Trophoblast cell (in vitro differentiated cells and primary cell): ENCODE data around the gene RPL37A.

Experiments
- DNase-seq, 2 donors: peaks; one replicate each; pipeline ENCODE4 v3.0.0-alpha.2; 2016
- H2AFZ ChIP-seq: 2 replicates; pipeline ENCODE4 v1.6.1; 2013; ENCODE audit warnings: low read length, moderate library complexity, mild to moderate bottlenecking; ENCODE audit not compliant: insufficient read depth, poor library complexity
- H2AK5ac ChIP-seq: 2 replicates; pipeline ENCODE4 v1.6.1; 2013; ENCODE audit warnings: mild to moderate bottlenecking, low read length
- H2BK120ac ChIP-seq: 2 replicates; pipeline ENCODE4 v1.6.1; 2013; ENCODE audit warnings: low read length, mild to moderate bottlenecking, moderate library complexity; ENCODE audit not compliant: insufficient read depth, poor library complexity
- H2BK12ac ChIP-seq: 2 replicates; pipeline ENCODE4 v1.6.1; 2013; ENCODE audit warnings: mild to moderate bottlenecking, low read length, moderate library complexity
- H2BK5ac ChIP-seq: 2 replicates; pipeline ENCODE4 v1.6.1; 2013; ENCODE audit warnings: low read length, low read depth, moderate library complexity, mild to moderate bottlenecking; ENCODE audit not compliant: poor library complexity
- H3K14ac ChIP-seq: 2 replicates; pipeline ENCODE4 v1.6.1; 2013; ENCODE audit warnings: mild to moderate bottlenecking, low read length
- H3K18ac ChIP-seq: 2 replicates; pipeline ENCODE4 v1.6.1; 2013; ENCODE audit warnings: mild to moderate bottlenecking, low read length
- H3K23ac ChIP-seq: 2 replicates; pipeline ENCODE4 v1.6.1; 2013; ENCODE audit warnings: low read length
- H3K27ac ChIP-seq: 2 replicates; pipeline ENCODE4 v1.5.1; 2013; ENCODE audit warnings: low read depth, mild to moderate bottlenecking, inconsistent platforms, low read length, moderate library complexity
- H3K27me3 ChIP-seq: 2 replicates; pipeline ENCODE4 v1.6.1; 2013; ENCODE audit warnings: inconsistent platforms, mild to moderate bottlenecking, low read length, moderate library complexity; ENCODE audit not compliant: insufficient read depth
- H3K36me3 ChIP-seq, 2 experiments: 1 replicate in 1 of 2; 2 replicates in 1 of 2; pipeline ENCODE4 v1.6.1; 2013; ENCODE audit warnings: low read length in 2 of 2, mild to moderate bottlenecking in 2 of 2, moderate library complexity in 1 of 2; ENCODE audit not compliant: insufficient read depth in 2 of 2, control insufficient read depth in 1 of 2
- H3K4ac ChIP-seq: 2 replicates; pipeline ENCODE4 v1.6.1; 2013; ENCODE audit warnings: low read depth, mild to moderate bottlenecking, low read length, moderate library complexity
- H3K4me1 ChIP-seq, 2 experiments: 1 replicate in 1 of 2; 2 replicates in 1 of 2; pipeline ENCODE4 v1.6.1; 2013; ENCODE audit warnings: low read length in 2 of 2, mild to moderate bottlenecking in 2 of 2, moderate library complexity in 1 of 2; ENCODE audit not compliant: insufficient read depth in 2 of 2, control insufficient read depth in 1 of 2
- H3K4me2 ChIP-seq: 2 replicates; pipeline ENCODE4 v1.6.1; 2013; ENCODE audit warnings: inconsistent platforms, mild to moderate bottlenecking, low read length, moderate library complexity
- H3K4me3 ChIP-seq: 2 replicates; pipeline ENCODE4 v1.5.1; 2013; ENCODE audit warnings: mild to moderate bottlenecking, low read depth, low read length, inconsistent platforms
- H3K79me1 ChIP-seq: one replicate; pipeline ENCODE4 v1.6.1; 2013; ENCODE audit warnings: low read length
- H3K79me2 ChIP-seq: 2 replicates; pipeline ENCODE4 v1.6.1; 2013; ENCODE audit warnings: low read length, mild to moderate bottlenecking; ENCODE audit not compliant: control insufficient read depth, insufficient read depth, poor library complexity
- H3K9ac ChIP-seq: 2 replicates; pipeline ENCODE4 v1.6.1; 2013; ENCODE audit warnings: mild to moderate bottlenecking, low read length
- H3K9me3 ChIP-seq: 2 replicates; pipeline ENCODE4 v1.6.1; 2013; ENCODE audit warnings: low read depth, mild to moderate bottlenecking, control low read depth, inconsistent platforms, low read length; ENCODE audit not compliant: insufficient read depth
- H4K12ac ChIP-seq: 2 replicates; pipeline ENCODE4 v1.6.1; 2013; ENCODE audit warnings: low read depth, mild to moderate bottlenecking, low read length, moderate library complexity
- H4K8ac ChIP-seq: 2 replicates; pipeline ENCODE4 v1.6.1; 2013; ENCODE audit warnings: low read depth, mild to moderate bottlenecking, low read length, moderate library complexity
- H4K91ac ChIP-seq: one replicate; pipeline ENCODE4 v1.6.1; 2013; ENCODE audit warnings: low read depth, mild to moderate bottlenecking, low read length, moderate library complexity
- WGBS: extraction: QIAGEN DNeasy Blood & Tissue Kit; methylation state at CpG from one replicate; pipeline ENCODE4 v1.1.7; 2013; ENCODE audit warnings: missing lambda C conversion rate; ENCODE audit not compliant: insufficient read length, insufficient coverage; ENCODE audit errors: extremely low coverage; 5-methylcytosine and 5-hydroxymethylcytosine counted together

Gene RPL37A

DNA sequence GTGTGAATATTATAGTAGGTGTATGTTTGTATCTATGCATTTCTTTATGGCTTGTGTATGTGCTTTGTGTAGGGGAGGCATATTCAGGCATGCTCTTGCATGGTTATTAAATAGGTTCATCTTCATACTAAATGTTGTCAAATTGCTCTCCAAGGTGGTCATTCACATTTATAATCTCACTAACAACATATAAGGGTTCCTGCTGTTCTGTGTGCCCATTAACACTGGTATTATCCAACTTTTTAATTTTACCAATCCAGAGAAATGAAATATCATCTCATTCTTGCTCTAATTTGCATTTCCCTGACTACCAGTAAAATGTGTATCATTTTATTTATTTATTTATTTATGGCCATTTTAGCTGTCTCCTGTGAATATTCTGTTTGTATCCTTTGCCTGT is 29.0 kb upstream of the RPL37A start:
- Histone ChIP-seq H3K4me2 (no peak overlapping the region), H3K18ac (no peak overlapping the region), H2AFZ (no peak overlapping the region), H3K79me2 (no peaks in the 10 kb centered on the region), H3K9ac (no peak overlapping the region), H2AK5ac (no peak overlapping the region), H2BK12ac (no peak overlapping the region), H3K4me3 (no peak overlapping the region), H4K91ac (no peak overlapping the region), H4K12ac (no peak overlapping the region), H3K23ac (no peak overlapping the region), H3K9me3 (no peaks in the 10 kb centered on the region), H3K36me3 (peaks cover 13 to 15% of the 10 kb centered on the region in 2 experiments), H3K14ac (no peak overlapping the region), H4K8ac (no peak overlapping the region), H3K27me3 (no peaks in the 10 kb centered on the region), H3K79me1 (no peaks in the 10 kb centered on the region), H3K4ac (no peak overlapping the region), H3K4me1 (peaks cover 0 to 2% of the 10 kb centered on the region in 2 experiments), H2BK120ac (no peak overlapping the region), H2BK5ac (no peak overlapping the region), H3K27ac (no peak overlapping the region)
- no peak for DNase-seq

GRCh38 chr2:216473187-216473586 is 25.5 kb upstream of the RPL37A start:
- Histone ChIP-seq H2AFZ (no peak overlapping the region), H3K27me3 (no peaks in the 10 kb centered on the region), H3K14ac (no peak overlapping the region), H3K18ac (no peak overlapping the region), H3K4ac (no peak overlapping the region), H3K79me1 (no peaks in the 10 kb centered on the region), H3K4me2 (no peak overlapping the region), H3K9ac (no peak overlapping the region), H2BK12ac (no peak overlapping the region), H2BK120ac (no peak overlapping the region), H3K4me1 (peaks cover 0 to 5% of the 10 kb centered on the region in 2 experiments), H3K9me3 (peaks cover 1% of the 10 kb centered on the region), H4K12ac (no peak overlapping the region), H4K8ac (no peak overlapping the region), H3K4me3 (no peak overlapping the region), H3K27ac (no peak overlapping the region), H2BK5ac (no peak overlapping the region), H3K23ac (no peak overlapping the region), H3K36me3 (peaks cover 15 to 23% of the 10 kb centered on the region in 2 experiments), H2AK5ac (no peak overlapping the region), H3K79me2 (no peaks in the 10 kb centered on the region), H4K91ac (no peak overlapping the region)
- no peak for DNase-seq
- WGBS = 100% methylated on average over 1 of the region's 3 CpGs

GRCh38 chr2:216474925-216475670 is 23.5 kb upstream of the RPL37A start:
- Histone ChIP-seq H2AK5ac (no peak overlapping the region), H3K79me1 (peaks cover 3% of the 10 kb centered on the region), H3K4me2 (no peak overlapping the region), H2BK120ac (no peak overlapping the region), H3K14ac (no peak overlapping the region), H3K23ac (no peak overlapping the region), H3K79me2 (no peaks in the 10 kb centered on the region), H3K27me3 (no peaks in the 10 kb centered on the region), H4K8ac (peak overlapping the region; percentile 13), H3K27ac (no peak overlapping the region), H3K4ac (no peak overlapping the region), H2BK12ac (no peak overlapping the region), H4K12ac (no peak overlapping the region), H3K9ac (no peak overlapping the region), H3K9me3 (peaks cover 1% of the 10 kb centered on the region), H2BK5ac (no peak overlapping the region), H3K36me3 (peaks cover 22 to 31% of the 10 kb centered on the region in 2 experiments), H3K18ac (no peak overlapping the region), H4K91ac (no peak overlapping the region), H3K4me3 (peak overlapping the region; percentile 26), H2AFZ (no peak overlapping the region), H3K4me1 (peaks cover 5% of the 10 kb centered on the region in 2 experiments)
- DNase-seq = no peak
- WGBS = no CpG with 5 or more reads among the region's 12 CpGs

DNA sequence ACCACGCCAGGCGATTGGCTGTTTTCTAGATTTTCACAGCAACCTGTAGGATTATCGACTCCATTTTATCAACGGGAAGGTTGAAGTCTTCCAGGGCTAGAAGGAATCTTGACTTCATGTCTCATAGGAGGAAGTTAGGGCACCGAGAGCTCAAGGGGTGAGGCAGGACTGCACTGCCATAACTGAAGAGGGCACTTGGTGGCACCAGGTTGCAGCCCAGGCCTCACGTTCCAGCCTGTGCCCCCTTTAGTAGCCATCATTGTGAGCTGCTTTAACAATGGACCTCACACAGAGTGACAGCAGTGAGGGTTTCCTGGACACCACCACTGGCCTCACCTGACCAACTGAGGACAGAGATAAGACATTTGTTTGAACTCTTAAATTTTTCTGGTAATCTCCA is 22.9 kb upstream of the RPL37A start:
- H3K79me1 ChIP-seq = peaks cover 3% of the 10 kb centered on the region
- H3K9me3 ChIP-seq = peaks cover 1% of the 10 kb centered on the region
- H3K27me3 ChIP-seq = no peaks in the 10 kb centered on the region
- H3K4me1 ChIP-seq = peaks cover 3 to 5% of the 10 kb centered on the region in 2 experiments
- H4K8ac ChIP-seq = no peak overlapping the region
- no peak overlapping the region for H3K18ac ChIP-seq
- WGBS = no CpG with 5 or more reads among the region's 6 CpGs
- DNase-seq = no peak
- no peak overlapping the region for H4K91ac ChIP-seq
- no peak overlapping the region for H3K4me3 ChIP-seq
- no peak overlapping the region for H3K4me2 ChIP-seq
- H3K4ac ChIP-seq = no peak overlapping the region
- H2BK5ac ChIP-seq = no peak overlapping the region
- no peaks in the 10 kb centered on the region for H3K79me2 ChIP-seq
- no peak overlapping the region for H3K14ac ChIP-seq
- H3K23ac ChIP-seq = no peak overlapping the region
- H3K9ac ChIP-seq = peak overlapping the region; percentile 71
- H2AK5ac ChIP-seq = no peak overlapping the region
- no peak overlapping the region for H2AFZ ChIP-seq
- no peak overlapping the region for H2BK120ac ChIP-seq
- peaks cover 22 to 36% of the 10 kb centered on the region in 2 experiments for H3K36me3 ChIP-seq
- H2BK12ac ChIP-seq = no peak overlapping the region
- no peak overlapping the region for H3K27ac ChIP-seq
- no peak overlapping the region for H4K12ac ChIP-seq
